Measurements from ENCODE around the gene LRP2. TPM values are rescaled to one million over a fixed set of nuclear protein-coding genes. Genes with fewer than 3 reads are reported as not detected.
A peak's percentile ranks its signal among the peaks of the same experiment; 100 is the strongest.

Gene LRP2
- total and polyA plus RNA-seq, 2 experiments from 2014 or later: 8.1 to 38.3 TPM

DNA sequence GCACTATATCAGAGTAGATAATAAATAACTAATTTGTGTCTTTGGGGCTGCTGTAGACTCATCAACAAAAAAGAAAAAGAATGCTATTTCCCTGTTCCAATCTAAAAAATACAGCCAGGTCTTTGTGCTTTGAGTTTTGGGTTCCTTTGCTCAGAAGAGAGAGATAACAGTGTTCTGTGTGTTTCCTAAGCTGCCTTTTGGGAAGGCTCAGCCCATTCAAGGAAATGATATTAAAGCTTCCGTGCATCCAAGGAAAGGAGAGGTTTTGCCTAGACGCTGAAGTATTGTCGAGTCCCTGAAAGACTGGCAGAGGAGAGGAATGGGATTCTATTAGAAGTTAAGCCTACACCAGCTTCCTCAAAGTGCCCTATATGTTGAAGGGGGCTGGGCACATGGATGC lies 25.8 kb upstream of the LRP2 start:
- Histone ChIP-seq H3K27ac (no peak overlapping the region), H3K9me3 (ENCODE audit: low read depth) (no peaks in the 10 kb centered on the region), H3K4me1 (ENCODE audit: insufficient read depth) (peaks cover 14% of the 10 kb centered on the region), H3K4me3 (no peak overlapping the region), H3K4me2 (no peak overlapping the region), H3K79me2 (no peaks in the 10 kb centered on the region), H3K27me3 (no peaks in the 10 kb centered on the region), H4K20me1 (ENCODE audit: insufficient read depth, poor library complexity, severe bottlenecking) (no peaks in the 10 kb centered on the region), H2AFZ (no peak overlapping the region), H3K36me3 (replicated peaks; ENCODE audit: insufficient read depth, low read depth) (no peaks in the 10 kb centered on the region), H3K9me2 (replicated peaks; ENCODE audit: insufficient read depth) (no peaks in the 10 kb centered on the region)
- TF ChIP-seq EZH2 (IDR thresholded peaks at IDR 0.05; ENCODE audit: borderline replicate concordance) (no peak), EZH2phosphoT487 (IDR thresholded peaks at IDR 0.05; ENCODE audit: low read depth, severe bottlenecking, unreplicated experiment) (no peak)
- TF ChIP-seq, protein P1, sequence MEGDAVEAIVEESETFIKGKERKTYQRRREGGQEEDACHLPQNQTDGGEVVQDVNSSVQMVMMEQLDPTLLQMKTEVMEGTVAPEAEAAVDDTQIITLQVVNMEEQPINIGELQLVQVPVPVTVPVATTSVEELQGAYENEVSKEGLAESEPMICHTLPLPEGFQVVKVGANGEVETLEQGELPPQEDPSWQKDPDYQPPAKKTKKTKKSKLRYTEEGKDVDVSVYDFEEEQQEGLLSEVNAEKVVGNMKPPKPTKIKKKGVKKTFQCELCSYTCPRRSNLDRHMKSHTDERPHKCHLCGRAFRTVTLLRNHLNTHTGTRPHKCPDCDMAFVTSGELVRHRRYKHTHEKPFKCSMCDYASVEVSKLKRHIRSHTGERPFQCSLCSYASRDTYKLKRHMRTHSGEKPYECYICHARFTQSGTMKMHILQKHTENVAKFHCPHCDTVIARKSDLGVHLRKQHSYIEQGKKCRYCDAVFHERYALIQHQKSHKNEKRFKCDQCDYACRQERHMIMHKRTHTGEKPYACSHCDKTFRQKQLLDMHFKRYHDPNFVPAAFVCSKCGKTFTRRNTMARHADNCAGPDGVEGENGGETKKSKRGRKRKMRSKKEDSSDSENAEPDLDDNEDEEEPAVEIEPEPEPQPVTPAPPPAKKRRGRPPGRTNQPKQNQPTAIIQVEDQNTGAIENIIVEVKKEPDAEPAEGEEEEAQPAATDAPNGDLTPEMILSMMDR (IDR thresholded peaks at IDR 0.05; ENCODE audit: poor library complexity): no peak
- DNase-seq (ENCODE audit: low spot score): no peak
- WGBS (ENCODE audit: low lambda C conversion rate, missing lambda C conversion rate): 65% methylated on average over 3 of the region's 3 CpGs

DNA sequence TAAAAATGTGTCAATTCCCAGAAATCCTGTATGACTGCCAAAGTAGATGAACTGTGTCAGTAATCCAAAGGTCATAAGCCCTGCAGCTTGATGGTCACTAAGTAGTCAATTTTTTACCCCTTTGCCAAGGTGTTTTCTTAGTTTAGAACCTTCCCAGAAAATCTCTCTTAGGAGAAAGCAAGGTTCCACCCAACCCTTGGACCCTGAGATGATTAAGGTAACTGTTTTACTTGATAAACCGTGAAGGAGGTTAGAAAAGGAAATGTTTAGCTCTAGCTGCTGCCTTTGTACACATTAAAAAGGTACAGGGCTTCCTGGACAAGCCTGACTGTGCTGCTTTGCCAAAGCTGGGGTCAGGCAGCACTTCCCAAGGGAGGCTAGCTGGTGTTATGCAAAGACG lies 24.4 kb upstream of the LRP2 start:
- H3K79me2 ChIP-seq: no peaks in the 10 kb centered on the region
- no peak for TF ChIP-seq EZH2 (IDR thresholded peaks at IDR 0.05; ENCODE audit: borderline replicate concordance)
- TF ChIP-seq, protein P1 (IDR thresholded peaks at IDR 0.05; ENCODE audit: poor library complexity): no peak
- TF ChIP-seq EZH2phosphoT487 (IDR thresholded peaks at IDR 0.05; ENCODE audit: low read depth, severe bottlenecking, unreplicated experiment): no peak
- WGBS (ENCODE audit: low lambda C conversion rate, missing lambda C conversion rate): 69% methylated on average over 2 of the region's 2 CpGs
- peak; percentile 10 for DNase-seq (ENCODE audit: low spot score)
- peak overlapping the region; percentile 15 for H3K27ac ChIP-seq
- H3K4me2 ChIP-seq: no peak overlapping the region
- no peak overlapping the region for H3K4me3 ChIP-seq
- no peaks in the 10 kb centered on the region for H3K27me3 ChIP-seq
- peaks cover 14% of the 10 kb centered on the region for H3K4me1 ChIP-seq (ENCODE audit: insufficient read depth)
- H3K36me3 ChIP-seq (replicated peaks; ENCODE audit: insufficient read depth, low read depth): no peaks in the 10 kb centered on the region
- H2AFZ ChIP-seq: no peak overlapping the region
- H3K9me2 ChIP-seq (replicated peaks; ENCODE audit: insufficient read depth): no peaks in the 10 kb centered on the region
- H3K9me3 ChIP-seq (ENCODE audit: low read depth): no peaks in the 10 kb centered on the region
- H4K20me1 ChIP-seq (ENCODE audit: insufficient read depth, poor library complexity, severe bottlenecking): no peaks in the 10 kb centered on the region

DNA sequence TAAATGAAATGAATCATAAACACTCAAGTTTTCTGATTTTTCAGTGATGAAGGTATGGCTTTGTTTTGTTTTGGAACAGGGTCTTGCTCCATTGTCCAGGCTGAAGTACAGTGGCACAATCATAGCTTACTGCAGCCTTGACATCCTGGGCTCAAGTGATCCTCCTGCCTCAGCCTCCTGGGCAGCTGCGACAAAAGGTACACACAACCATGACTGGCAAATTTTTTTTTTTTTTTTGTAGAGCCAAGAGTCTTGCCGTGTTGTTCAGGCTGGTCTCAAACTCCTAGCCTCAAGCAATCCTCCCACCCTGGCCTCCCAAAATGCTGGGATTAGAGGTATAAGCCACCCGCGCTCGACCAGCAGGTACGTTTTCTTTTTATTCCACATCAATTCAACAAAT lies 22.5 kb upstream of the LRP2 start:
- H3K36me3 ChIP-seq (replicated peaks; ENCODE audit: insufficient read depth, low read depth): no peaks in the 10 kb centered on the region
- H3K79me2 ChIP-seq: no peaks in the 10 kb centered on the region
- no peaks in the 10 kb centered on the region for H3K4me1 ChIP-seq (ENCODE audit: insufficient read depth)
- H3K4me3 ChIP-seq: no peak overlapping the region
- H2AFZ ChIP-seq: no peak overlapping the region
- no peaks in the 10 kb centered on the region for H3K9me2 ChIP-seq (replicated peaks; ENCODE audit: insufficient read depth)
- no peaks in the 10 kb centered on the region for H3K9me3 ChIP-seq (ENCODE audit: low read depth)
- no peak overlapping the region for H3K4me2 ChIP-seq
- no peak for DNase-seq (ENCODE audit: low spot score)
- H3K27me3 ChIP-seq: no peaks in the 10 kb centered on the region
- WGBS (ENCODE audit: low lambda C conversion rate, missing lambda C conversion rate): 96% methylated on average over 6 of the region's 6 CpGs
- H4K20me1 ChIP-seq (ENCODE audit: insufficient read depth, poor library complexity, severe bottlenecking): no peaks in the 10 kb centered on the region
- H3K27ac ChIP-seq: no peak overlapping the region
- TF ChIP-seq EZH2 (IDR thresholded peaks at IDR 0.05; ENCODE audit: borderline replicate concordance): no peak
- no peak for TF ChIP-seq EZH2phosphoT487 (IDR thresholded peaks at IDR 0.05; ENCODE audit: low read depth, severe bottlenecking, unreplicated experiment)
- TF ChIP-seq, protein P1 (IDR thresholded peaks at IDR 0.05; ENCODE audit: poor library complexity): no peak

DNA sequence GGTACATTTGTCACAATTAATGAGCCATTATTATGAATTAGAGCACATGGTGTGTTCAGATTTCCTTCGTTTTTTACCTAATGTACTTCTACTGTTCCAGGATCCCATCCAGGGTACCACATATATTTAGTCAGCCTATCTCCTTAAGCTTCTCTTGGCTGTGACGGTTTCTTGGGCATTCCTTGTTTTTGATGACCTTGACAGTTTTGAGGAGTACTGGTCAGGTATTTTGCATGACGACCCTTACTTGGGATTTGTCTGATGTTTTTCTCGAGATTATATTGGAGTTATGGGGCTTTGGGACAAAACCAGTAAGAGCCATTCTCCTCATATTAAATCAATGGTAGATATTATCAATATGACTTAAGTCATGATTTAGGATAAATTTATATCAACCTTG lies 10.2 kb upstream of the LRP2 start:
- Histone ChIP-seq H3K9me3 (ENCODE audit: low read depth) (no peaks in the 10 kb centered on the region), H3K4me3 (no peak overlapping the region), H3K36me3 (replicated peaks; ENCODE audit: insufficient read depth, low read depth) (no peaks in the 10 kb centered on the region), H2AFZ (no peak overlapping the region), H3K79me2 (no peaks in the 10 kb centered on the region), H3K9me2 (replicated peaks; ENCODE audit: insufficient read depth) (no peaks in the 10 kb centered on the region), H3K27me3 (peaks cover 3% of the 10 kb centered on the region), H4K20me1 (ENCODE audit: insufficient read depth, poor library complexity, severe bottlenecking) (no peaks in the 10 kb centered on the region), H3K27ac (no peak overlapping the region), H3K4me2 (no peak overlapping the region), H3K4me1 (ENCODE audit: insufficient read depth) (no peaks in the 10 kb centered on the region)
- WGBS (ENCODE audit: low lambda C conversion rate, missing lambda C conversion rate): 88% methylated on average over 4 of the region's 4 CpGs
- TF ChIP-seq, protein P1 (IDR thresholded peaks at IDR 0.05; ENCODE audit: poor library complexity): no peak
- no peak for TF ChIP-seq EZH2phosphoT487 (IDR thresholded peaks at IDR 0.05; ENCODE audit: low read depth, severe bottlenecking, unreplicated experiment)
- no peak for TF ChIP-seq EZH2 (IDR thresholded peaks at IDR 0.05; ENCODE audit: borderline replicate concordance)
- no peak for DNase-seq (ENCODE audit: low spot score)

Data from hepatocyte (in vitro differentiated cells).